HL-60/S4 (cell line): ENCODE results near the gene CAV2.

Experiments
- in situ Hi-C: fragments of 300-500 bp; cut with MboI; formaldehyde crosslinking; loops from 2 replicates; pipeline ENCODE4 v1.14.3; 2022; ENCODE audit warnings: low sequenced_read_pairs

The CAV2 gene

DNA sequence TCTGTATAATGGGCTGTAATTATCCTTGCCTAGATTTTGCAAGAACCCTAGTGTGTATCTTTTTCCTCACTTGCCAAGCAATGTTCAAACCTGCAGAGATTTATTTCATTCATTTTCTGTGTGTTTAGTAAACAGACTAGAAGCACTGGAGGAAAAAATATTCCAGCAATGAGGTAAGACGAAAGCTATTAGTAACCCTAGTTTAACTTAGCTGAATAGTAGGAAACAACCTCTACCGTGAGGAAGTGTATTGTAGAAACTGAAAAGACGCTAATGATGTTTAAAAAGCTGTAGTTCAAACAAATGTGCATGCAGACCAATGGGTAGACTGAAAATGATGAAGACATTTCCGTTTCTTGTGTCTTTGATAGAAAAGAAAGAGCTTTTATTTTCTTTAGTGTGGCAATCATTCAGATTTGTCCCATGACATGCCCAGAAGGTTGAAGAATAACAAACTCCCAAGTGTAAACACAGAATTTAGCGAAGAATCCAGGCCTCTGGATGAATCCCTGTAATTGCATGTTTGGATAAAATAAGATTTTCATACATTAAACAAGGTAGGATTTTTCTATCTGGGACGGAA lies 46.0 kb downstream of the CAV2 start:
- in situ Hi-C loops = no loop called here

DNA sequence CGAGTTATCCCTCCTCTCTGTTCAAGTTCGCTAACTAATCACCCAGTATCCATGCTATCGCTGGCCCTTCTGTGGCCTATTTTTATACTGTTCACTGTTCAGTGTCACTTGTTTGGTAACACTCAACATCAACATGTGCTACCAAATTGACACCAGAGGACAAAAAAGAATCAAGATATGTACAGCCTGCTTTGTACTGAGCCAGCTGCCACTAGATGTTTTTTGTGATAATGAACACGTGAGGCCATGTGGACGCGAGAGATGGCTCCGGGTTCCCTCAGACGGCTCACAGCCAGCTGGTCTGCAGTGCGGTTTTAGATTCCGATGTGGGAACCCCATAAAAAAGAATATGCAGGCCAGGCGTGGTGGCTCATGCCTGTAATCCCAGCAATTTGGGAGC lies 46.5 kb downstream of the CAV2 start:
- in situ Hi-C loops = no loop called here

DNA sequence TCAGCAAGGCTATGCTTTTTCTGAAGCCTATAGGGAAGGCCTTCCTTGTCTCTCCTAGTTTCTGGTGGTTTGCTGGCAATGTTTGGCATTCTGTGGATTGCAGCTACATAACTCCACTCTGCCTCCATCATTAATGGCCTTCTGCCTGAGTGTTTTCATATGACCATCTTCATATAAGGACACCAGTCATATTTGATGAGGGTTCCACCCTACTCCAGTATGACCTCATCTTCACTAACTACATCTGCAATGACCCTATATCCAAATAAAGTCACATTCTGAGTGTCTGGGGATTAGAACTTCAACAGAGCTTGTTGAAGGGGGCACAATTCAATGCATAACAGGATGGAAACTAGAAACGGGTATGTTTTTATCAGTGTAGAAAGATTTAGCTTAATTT lies 47.4 kb downstream of the CAV2 start:
- in situ Hi-C loops = no loop called here

DNA sequence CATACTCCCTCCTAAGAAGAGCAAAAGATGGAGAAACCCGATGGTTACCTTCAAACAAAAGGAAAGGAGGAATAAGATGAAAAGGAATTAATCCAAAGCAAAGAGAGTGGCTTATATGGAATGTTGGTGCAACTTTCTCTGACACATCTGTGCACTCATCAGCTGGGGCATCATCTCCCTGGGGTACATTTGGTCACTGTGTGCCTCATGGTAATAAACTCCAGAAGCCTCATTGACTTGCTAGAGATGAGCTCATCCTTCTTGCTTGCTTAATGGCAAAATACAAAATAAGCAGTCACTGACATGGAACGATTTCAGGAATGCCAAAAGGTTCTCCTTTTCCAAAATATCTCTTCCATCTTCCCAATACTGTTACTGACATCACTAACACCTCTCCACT lies 47.8 kb downstream of the CAV2 start:
- in situ Hi-C loops = no loop called here

DNA sequence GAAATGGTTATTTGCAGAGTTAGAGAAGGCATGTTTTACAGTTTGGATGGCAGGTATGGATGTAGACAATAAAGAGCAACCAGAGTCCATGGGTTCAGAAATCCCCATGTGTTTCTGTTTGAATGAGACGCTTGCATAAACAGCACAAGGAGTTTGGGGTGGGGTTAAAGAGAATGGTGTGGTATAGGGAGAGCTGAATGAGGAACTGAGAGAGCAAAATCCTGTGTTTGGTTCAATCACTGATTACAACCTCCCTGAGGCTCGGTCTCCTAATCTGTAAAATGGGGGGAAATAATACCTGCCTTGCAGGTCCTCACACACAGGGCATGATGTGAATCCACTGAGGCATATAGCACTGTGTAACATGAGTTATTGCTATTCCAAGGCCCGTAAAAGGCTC lies 49.0 kb downstream of the CAV2 start:
- in situ Hi-C loops = no loop called here

DNA sequence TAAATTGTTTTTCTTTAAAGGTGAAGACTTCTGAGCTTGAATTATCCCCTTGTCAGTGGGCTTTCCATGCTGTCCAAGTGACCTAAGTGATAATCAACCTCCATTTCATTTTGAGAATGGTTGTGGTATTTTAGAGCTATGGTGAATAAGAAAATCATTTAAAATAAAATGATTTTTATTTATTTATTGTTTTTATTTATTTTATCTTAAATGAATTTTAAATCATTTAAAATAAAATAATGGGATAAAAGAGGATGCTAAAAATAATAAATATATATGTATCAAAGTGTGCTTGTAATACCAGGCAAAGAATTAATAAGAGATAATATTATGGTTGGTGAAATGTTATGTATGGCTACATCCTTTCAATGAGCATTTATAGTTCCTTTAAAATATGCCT lies 49.8 kb downstream of the CAV2 start:
- in situ Hi-C loops = no loop called here

DNA sequence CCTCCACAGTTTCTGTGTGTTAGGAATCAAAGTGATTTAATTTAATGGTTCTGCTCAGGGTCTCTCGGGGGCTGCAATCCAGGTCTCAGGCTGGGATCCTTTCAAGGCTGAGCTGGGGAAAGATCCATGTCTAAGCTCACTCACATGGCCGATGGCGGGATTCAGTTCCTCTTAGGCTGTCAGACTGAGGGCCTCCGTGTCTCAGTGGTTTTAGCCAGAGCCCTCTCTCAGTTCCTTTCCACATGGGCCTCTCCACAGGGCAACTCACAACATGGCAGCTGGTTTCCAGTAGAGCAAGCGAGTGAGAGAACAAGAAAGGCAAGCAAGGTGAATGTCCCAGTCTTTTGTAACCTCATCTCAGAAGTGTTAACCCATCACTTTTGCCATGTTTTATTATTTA lies 52.2 kb downstream of the CAV2 start:
- in situ Hi-C loops = no loop called here

DNA sequence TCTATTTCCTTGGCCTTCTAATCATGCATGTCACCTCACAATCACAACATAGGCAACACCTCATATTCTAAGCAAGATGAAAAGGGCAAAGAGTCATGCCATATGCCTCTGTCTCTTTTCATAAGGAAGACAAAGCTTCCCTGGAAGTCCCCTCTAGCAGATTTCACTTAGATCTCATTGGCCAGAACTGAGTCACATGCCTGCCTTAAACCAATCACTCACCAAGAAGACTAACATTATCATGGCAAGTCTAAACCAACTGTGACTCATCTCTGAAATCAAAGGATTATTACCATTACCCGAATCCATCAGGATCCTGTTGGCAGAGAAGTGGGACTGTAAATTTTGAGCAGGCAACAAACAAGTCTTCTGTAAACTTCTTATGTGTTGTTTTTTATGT lies 53.1 kb downstream of the CAV2 start:
- in situ Hi-C loops = no loop called here

DNA sequence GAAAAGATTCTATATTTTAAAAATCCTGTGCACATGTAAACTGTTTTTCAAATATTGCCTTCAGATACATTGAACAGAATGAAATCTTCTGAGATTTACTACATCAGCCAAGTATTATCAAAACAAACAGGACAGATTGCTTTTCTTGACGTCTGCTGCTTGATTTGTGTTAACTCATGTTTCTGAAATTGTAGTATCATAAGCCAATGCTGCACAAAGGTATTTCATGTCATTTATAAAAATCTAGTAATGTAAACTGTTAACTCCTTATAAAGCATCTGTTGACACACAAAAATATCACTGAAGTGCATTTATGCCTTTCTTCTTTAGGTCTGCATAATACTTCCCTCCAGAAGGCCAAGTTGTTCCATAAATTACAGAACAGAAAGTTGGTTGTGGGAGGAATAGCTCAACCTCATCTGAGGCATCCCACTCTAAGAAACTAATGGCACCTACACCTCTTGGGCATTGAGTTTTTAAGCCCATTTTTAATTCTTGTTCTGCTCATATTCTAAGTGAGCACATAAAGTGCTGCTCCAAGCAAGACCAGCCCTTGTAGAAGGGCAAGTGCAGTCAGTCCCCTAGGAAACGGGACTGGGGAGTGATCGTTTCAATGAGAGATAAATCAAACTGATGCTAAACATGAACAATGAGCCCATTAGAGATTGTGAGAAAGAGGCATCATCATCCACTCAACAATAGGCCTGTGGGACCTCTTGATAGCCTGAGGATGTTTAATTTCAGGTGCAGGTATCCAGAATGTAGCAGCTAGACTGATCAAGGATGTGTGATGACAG lies 53.8 kb downstream of the CAV2 start:
- in situ Hi-C loops = no loop called here

DNA sequence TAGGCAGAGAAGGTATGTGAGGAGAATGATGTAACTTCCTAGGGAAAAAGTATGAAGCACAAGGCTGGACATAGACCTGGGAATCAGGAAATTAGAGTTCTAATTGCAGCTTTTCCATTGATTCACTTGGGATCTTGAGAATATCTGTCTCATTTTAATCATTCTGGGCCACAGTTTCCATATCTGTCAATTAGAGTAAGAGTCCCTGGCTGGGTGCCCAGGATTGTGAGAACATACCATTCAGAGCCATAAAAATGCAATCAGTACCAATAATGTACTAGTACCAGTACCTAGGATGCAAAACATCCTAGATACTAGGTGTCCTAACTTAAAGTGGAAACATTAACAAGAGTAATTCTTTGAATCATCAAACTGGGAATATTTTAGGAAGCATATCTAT lies 54.9 kb downstream of the CAV2 start:
- in situ Hi-C loops = no loop called here

DNA sequence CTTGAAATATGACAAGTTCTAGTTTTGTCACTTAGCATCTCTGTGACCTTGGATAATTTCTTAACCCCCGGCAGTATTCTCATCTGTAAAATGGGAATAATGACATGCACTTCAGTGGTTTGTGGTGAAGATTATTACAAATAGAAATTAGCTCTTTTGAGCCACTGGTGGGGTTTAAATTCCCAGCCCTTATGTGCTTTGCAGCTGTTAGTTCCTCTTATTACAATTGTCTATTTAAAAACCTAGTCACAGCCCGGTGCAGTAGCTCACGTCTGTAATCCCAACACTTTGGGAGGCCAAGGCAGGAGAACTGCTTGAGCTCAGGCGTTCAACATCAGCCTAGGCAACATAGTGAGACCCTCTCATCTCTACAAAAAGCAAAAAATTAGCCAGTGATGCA lies 55.4 kb downstream of the CAV2 start:
- in situ Hi-C loops = no loop called here

DNA sequence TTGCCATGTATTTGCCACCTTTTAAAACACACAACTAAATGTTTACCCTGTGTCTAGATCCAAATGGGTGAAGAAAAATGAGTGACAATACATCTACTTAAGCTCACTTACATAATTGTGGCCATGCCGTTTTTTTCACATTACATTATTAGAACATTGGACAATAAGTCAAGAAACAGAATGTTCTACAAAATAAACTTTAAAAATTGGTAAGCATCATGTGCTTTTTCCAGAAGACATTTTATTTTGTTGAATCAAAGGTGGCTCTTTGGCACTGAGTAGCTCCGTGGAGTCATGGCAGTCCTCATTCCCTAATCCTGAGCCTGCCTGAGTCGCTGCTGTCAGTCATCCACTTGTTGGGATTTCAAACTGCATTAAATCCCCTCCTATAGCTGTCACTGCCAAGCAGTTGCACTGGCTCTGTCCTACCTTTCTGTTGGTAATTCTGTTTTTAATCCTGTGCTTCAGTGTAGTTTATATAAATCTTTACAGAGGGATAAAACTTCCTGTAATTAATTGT lies 57.6 kb downstream of the CAV2 start:
- in situ Hi-C loops = no loop called here

DNA sequence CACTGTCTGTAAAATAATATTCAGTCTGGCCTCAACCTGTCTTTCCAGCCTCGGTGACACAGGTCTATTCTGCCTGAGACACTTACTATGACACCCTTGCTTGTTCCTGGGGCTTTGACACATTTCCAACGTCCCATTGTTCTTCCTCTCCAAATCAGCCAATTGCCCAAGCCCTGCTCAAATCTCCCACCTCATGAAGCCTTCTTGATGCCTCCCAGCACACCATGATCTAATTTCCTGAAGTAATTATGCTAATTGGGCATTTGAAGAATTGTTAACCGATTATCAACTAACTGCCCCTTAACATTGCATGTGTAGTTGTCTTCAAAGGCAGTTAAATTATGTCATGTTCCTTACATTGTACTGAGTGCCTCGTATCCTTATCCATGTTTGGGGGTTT lies 58.4 kb downstream of the CAV2 start:
- in situ Hi-C loops = no loop called here
